IPS DF 4.7 (cell line): ENCODE data around the gene DIS3L2.
"Not testable (repeated sequence)": the region's sequence is repeated elsewhere in the genome, so short reads cannot be mapped to it uniquely, and the experiment has no call there.

Source experiments
- DNase-seq: peaks from one replicate; pipeline ENCODE4 v3.0.0-alpha.2; 2013; ENCODE audit warnings: low spot score; ENCODE audit errors: extremely low read depth

Gene DIS3L2

GRCh38 chr2:232008907-232009638 lies 47.6 kb downstream of the DIS3L2 start:
- DNase-seq, result no peak

GRCh38 chr2:232009639-232010274 lies 48.2 kb downstream of the DIS3L2 start:
- DNase-seq, result no peak

- no peak for DNase-seq
These were observed 52.3 kb downstream of the DIS3L2 start for GRCh38 chr2:232013701-232014353.

GRCh38 chr2:232014681-232015080 lies 53.2 kb downstream of the DIS3L2 start:
- no peak for DNase-seq

GRCh38 chr2:232018181-232018580 lies 56.7 kb downstream of the DIS3L2 start:
- no peak for DNase-seq

- DNase-seq, result no peak
These were observed 61.2 kb downstream of the DIS3L2 start for GRCh38 chr2:232022718-232023117.

- DNase-seq, result no peak
These were observed 61.9 kb downstream of the DIS3L2 start for GRCh38 chr2:232023426-232023825.

- no peak for DNase-seq
These were observed 62.9 kb downstream of the DIS3L2 start for GRCh38 chr2:232024457-232024856.

GRCh38 chr2:232026910-232027309 lies 65.4 kb downstream of the DIS3L2 start:
- no peak for DNase-seq

- no peak for DNase-seq
These were observed 66.0 kb downstream of the DIS3L2 start for GRCh38 chr2:232027530-232027929.

- no peak for DNase-seq
These were observed 66.6 kb downstream of the DIS3L2 start for GRCh38 chr2:232028071-232028470.

GRCh38 chr2:232028631-232029030 lies 67.1 kb downstream of the DIS3L2 start:
- no peak for DNase-seq

GRCh38 chr2:232029346-232029745 lies 67.8 kb downstream of the DIS3L2 start:
- DNase-seq, result no peak

- no peak for DNase-seq
These were observed 68.7 kb downstream of the DIS3L2 start for GRCh38 chr2:232030229-232030628.

- DNase-seq, result not testable (repeated sequence)
These were observed 73.8 kb downstream of the DIS3L2 start for GRCh38 chr2:232035292-232035691.

- DNase-seq, result not testable (repeated sequence)
These were observed 75.4 kb downstream of the DIS3L2 start for GRCh38 chr2:232036876-232037275.

- no peak for DNase-seq
These were observed 76.9 kb downstream of the DIS3L2 start for GRCh38 chr2:232038251-232038880.

GRCh38 chr2:232038881-232039485 lies 77.5 kb downstream of the DIS3L2 start:
- no peak for DNase-seq

- DNase-seq, result no peak
These were observed 81.5 kb downstream of the DIS3L2 start for GRCh38 chr2:232042911-232043574.

- DNase-seq, result no peak
These were observed 82.5 kb downstream of the DIS3L2 start for GRCh38 chr2:232043966-232044365.

GRCh38 chr2:232049350-232049749 lies 87.8 kb downstream of the DIS3L2 start:
- DNase-seq, result no peak
